Measurements from ENCODE around the gene KCNQ1OT1.

KCNQ1OT1 gene

DNA sequence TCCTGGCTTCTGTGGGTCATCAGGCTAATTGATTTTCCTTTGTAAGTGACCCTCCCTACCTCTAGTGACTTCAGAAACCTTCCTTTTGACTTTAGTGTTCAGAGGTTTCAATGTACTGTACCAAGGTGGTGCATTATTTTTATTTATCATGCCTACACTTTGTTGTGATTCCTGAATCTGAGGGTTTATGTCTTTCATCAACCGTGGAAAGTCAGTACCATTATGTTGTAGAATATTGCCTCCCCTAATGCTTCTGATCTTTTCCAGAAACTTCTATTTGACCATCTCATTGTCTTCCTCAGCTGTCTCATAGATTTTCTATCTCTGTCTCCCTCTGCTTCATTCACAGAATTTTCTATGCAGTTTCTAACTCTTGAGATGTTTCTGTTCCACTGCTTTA is 105.5 kb downstream of the KCNQ1OT1 start:
- no peak for DNase-seq (ENCODE audit: low spot score)

DNA sequence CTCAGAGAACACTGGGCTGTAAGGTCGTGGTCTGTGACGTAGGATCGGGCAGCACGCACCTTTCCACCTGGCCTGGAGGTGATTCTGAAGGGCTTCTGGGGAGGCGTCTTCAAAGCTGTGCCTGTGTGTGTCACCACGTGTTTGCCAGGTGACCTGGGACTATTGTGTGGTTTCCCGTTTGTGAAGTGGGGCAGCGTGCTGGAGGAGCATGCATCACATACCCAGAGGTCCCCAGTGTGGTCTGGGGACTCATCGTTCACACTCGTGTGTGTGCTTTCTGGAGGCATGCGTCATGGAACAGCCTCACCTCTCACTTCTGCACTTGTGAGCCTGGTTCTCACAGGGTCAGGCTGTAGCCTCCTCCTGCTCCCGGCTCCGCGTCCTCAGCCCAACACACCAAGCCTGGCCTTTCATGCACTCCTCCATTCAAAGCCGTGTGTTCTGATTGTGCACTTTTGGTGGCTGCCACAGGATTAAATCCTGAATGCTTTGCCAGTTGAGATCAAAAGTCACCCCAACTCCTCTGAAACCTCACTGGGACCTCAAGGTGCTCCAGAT is 106.3 kb downstream of the KCNQ1OT1 start:
- DNase-seq (ENCODE audit: low spot score) = peak; percentile 3

- no peak for DNase-seq (ENCODE audit: low spot score)
These were observed 107.0 kb downstream of the KCNQ1OT1 start for GRCh38 chr11:2592559-2593392.

DNA sequence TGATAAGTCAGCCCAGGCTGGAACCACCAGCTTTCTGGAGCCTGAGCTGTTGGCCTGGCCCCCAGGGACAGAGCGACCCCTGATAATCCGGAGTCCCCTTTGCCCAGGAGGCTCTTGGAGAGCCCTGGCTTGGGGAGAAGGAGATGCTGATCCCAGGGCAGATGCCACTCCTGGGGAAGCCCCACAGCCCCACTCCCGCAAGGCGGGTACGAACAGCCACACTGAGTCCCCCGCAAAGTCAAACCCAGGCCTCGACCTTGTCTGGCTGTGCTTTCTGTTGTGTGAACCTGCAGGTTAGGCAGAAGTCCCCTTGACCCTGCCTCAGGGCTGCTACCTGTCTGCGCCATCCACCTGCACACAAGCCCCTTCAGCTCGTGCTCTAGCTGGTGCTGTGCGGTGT is 108.0 kb downstream of the KCNQ1OT1 start:
- peak; percentile 5 for DNase-seq (ENCODE audit: low spot score)

- DNase-seq (ENCODE audit: low spot score) = peak; percentile 5
These were observed 108.6 kb downstream of the KCNQ1OT1 start for GRCh38 chr11:2590965-2591754.

DNA sequence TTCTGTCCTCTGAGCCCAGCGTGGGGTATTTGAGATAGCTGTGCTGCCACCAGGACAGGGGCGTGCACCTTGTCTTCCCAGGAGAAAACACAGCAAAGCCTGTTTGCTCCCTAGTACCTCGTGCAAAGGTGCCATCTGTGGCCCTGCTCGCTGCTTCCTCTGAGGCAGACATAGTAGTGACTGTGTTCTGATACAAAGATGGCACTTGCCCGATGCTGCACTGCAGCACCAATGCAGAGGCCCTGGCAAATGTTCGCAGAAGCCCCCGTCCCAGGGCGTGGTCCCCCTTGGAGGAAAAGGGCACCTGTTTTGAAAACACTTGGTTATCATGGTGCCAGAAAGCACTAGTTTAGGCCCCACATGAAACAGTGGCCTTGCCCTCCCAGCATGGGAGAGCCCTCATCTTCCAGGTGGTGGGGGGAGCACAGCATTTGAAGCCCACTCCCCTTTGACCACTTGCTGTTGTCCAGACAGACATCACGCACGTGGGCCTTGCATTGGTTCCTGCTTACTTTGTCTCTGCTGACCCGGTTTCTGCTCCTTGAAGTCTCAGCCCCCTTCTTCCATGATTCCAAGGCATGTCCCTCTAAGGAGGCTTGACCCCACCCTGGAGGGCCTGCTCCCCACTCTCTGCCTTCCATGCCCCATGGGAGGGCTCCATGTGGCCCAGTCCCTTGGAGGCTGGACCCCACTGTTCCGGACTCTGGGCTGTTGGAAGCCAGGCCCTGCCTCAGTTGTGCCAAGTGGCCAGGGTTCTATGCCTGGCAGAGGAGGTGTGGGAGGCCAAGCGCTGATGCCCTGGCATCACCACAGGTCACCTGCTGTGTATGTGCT is 109.4 kb downstream of the KCNQ1OT1 start:
- peak; percentile 7 for DNase-seq (ENCODE audit: low spot score)

DNA sequence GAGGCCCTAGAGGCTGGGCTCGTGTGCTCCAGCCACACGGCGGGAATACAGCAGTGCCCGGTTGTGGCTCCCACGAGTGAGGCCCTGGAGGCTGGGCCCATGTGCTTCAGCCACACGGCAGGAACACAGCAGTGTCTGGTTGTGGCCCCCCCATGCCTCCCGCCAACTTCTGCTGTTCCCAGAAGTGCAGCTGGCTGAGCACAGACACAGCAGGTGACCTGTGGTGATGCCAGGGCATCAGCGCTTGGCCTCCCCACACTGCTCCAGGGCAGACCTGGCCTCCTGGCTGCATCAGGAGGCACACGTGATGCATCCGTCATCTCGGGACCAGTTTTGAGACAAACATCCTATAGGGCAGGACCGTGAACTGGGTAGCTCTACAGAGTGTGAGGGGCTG is 110.3 kb downstream of the KCNQ1OT1 start:
- no peak for DNase-seq (ENCODE audit: low spot score)

DNA sequence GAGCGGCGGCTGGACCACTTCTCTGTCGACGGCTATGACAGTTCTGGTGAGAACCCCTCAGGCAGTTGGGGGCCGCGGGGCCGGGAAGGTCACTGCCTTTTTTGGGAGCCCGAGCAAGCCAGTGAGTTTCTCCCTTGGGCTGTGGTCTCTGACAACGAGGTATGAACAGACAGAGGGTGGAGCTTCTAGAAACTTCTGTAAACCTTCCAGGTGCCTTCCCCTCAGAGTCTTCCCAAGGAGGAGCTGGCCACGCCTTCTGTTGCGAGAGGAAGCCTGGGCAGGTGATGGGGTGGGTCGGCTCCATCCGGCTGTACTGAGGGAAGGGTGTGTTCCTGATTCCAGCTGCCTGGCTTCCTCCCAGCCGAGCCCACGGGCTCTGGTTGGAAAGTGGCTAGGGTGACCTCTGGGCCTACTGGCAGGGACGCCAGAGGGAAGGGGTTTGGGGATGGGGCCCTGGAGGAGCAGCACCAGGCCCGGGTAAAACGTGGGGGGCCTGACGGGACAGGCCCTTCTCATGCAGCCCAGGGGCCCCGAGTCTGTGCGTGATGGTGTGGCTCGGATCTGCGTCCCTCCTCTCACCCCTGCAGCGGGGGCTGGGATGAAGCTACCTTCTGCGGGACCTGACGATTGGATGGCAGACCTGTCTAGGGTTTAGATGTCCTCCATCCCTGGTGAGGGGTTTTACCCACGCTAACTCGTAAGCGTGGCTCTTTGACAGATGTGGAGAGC is 110.8 kb downstream of the KCNQ1OT1 start:
- DNase-seq (ENCODE audit: low spot score) = peak; percentile 4

GRCh38 chr11:2587976-2588748 is 111.6 kb downstream of the KCNQ1OT1 start:
- no peak for DNase-seq (ENCODE audit: low spot score)

DNA sequence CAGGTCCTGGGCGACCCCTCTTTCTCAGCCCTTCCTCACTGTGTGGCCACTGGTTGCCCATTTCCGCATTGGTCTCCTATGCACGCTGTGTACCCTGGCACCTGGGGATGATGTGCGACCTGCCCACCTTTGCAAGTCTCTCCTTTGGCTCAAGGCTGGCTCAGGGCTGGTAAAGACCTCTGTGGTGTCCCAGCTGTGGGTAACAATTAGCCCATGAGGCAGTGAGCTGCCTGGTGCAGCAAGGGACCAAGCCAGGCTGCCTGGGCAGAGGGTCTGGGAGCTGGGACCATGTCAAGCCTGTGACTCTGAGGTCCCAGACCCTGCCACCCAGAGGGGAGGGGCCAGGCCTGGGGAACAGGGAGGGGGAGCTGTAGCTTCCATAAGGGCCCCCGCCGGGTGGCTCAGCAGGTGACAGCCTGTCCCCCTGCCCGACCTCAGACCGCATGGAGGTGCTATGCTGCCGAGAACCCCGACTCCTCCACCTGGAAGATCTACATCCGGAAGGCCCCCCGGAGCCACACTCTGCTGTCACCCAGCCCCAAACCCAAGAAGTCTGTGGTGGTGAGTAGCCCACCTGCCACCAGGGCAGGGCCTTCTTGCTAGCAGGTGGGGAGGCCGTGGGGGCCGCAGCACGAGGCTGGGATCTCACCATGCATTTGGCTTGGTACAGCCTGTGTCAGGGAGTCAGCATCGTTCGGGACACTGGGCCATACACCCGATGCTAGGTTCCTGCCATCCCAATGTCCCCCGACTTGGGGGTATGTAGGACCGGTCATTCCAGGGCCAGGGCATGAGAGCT is 112.5 kb downstream of the KCNQ1OT1 start:
- DNase-seq (ENCODE audit: low spot score) = peak; percentile 5

DNA sequence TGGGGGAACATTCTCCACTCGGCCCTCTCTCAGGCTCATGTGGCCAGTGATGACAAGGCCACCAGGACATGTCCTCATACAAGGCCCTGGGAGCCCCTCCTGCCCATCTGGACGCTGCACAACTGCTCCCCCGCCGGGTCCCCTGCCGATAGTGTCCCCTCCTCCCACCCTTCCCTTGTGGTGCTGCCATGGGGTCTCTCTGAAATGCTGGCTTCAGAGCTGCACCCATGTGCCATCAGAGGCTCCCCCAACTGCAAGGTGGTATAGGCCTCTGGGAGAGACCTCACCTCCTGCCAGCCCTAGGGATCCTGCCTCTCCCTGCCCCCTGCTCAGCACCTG is 113.0 kb downstream of the KCNQ1OT1 start:
- peak; percentile 5 for DNase-seq (ENCODE audit: low spot score)

GRCh38 chr11:2586087-2586792 is 113.6 kb downstream of the KCNQ1OT1 start:
- DNase-seq (ENCODE audit: low spot score) = peak; percentile 5

DNA sequence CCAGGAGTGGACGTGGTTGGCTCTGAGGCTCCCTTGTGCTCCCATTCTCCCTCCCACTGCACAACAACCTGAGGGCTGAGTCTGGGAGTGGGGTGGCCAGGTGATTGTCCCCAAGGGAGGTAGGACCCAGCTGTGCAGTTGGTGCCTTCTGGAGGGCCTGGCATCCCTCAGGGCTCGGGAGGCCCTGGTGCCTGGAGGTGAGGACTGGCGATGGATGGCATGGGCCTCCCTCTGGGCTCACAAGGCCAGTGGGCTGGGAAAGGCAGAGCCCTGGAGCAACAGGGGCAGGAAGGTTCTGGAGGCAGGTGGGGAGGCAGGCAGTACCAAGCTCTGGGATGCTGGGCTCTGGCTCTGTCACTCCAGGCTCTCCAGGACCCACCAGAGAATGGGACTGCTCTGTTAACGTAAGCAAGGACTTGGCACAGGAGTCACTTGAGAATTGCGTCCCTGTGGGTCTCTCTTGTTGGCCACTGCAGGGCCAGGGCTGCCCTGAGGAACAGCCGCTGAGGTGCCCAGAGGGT is 114.2 kb downstream of the KCNQ1OT1 start:
- peak; percentile 4 for DNase-seq (ENCODE audit: low spot score)

GRCh38 chr11:2584812-2585565 is 114.8 kb downstream of the KCNQ1OT1 start:
- DNase-seq (ENCODE audit: low spot score) = peak; percentile 2

DNA sequence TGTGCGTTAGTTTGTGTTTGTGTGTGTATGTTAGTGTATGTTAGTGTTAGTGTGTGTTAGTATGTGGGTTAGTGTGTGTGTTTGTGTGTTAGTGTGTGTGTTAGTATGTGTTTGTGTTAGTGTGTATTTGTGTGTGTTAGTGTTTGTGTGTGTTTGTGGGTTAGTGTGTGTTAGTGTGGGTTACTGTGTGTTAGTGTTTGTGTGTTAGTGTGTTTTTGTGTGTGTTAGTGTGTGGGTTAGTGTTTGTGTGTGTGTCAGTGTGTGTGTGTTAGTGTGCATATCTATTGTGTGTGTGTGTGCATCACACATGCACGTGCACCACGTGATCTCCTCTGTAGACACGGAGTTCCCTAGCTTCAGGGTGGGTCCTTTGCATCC is 115.4 kb downstream of the KCNQ1OT1 start:
- no peak for DNase-seq (ENCODE audit: low spot score)

DNA sequence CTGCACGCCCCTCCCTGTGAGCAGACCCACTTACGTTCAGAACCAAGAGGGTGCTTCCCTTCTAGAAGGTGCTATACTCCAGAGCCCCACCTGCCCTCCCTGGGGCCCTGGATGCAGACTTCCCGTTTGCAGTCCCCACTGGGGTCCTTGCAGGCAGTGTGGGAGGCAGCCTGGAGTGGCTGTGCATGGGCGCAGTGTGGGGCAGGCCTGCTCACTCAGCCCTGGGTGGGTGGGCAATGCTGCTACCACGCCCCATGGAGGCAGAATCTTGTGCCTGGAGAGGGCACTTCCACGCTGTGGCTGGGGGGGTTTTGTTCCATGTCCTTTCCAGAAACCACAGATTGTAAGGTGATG is 116.2 kb downstream of the KCNQ1OT1 start:
- no peak for DNase-seq (ENCODE audit: low spot score)

- no peak for DNase-seq (ENCODE audit: low spot score)
These were observed 116.7 kb downstream of the KCNQ1OT1 start for GRCh38 chr11:2582946-2583604.

Measured in GM03348 (cell line).